Endodermal cell (in vitro differentiated cells): ENCODE data around the gene CMC2. TPM values are rescaled to one million over a fixed set of nuclear protein-coding genes. Genes with fewer than 3 reads are reported as not detected.

Experiments used
- DNase-seq: peaks from one replicate; pipeline ENCODE4 v3.0.0-alpha.2; 2017
- H3K27ac ChIP-seq: 2 replicates; pipeline ENCODE4 v1.5.1; 2013; ENCODE audit warnings: mild to moderate bottlenecking, low read depth, low read length, moderate library complexity
- H3K27me3 ChIP-seq: 2 replicates; pipeline ENCODE4 v1.6.1; 2013; ENCODE audit warnings: mild to moderate bottlenecking, low read length, moderate library complexity; ENCODE audit not compliant: insufficient read depth, control insufficient read depth, poor library complexity, severe bottlenecking
- H3K36me3 ChIP-seq: 2 replicates; pipeline ENCODE4 v1.7.0; 2013; ENCODE audit warnings: mild to moderate bottlenecking, low read length, moderate library complexity; ENCODE audit not compliant: control insufficient read depth, insufficient read depth
- H3K4me1 ChIP-seq: one replicate; pipeline ENCODE4 v1.7.0; 2013; ENCODE audit warnings: low read length; ENCODE audit not compliant: control insufficient read depth, insufficient read depth
- H3K4me3 ChIP-seq: 2 replicates; pipeline ENCODE4 v1.5.1; 2013; ENCODE audit warnings: mild to moderate bottlenecking, low read length, moderate library complexity
- H3K9ac ChIP-seq: 2 replicates; pipeline ENCODE4 v1.6.1; 2013; ENCODE audit warnings: mild to moderate bottlenecking, low read length, moderate library complexity; ENCODE audit not compliant: poor library complexity, severe bottlenecking; ENCODE audit errors: extremely low read depth
- H3K9me3 ChIP-seq: 2 replicates; pipeline ENCODE4 v1.6.1; 2013; ENCODE audit warnings: mild to moderate bottlenecking, low read length, moderate library complexity; ENCODE audit not compliant: control insufficient read depth
- H3K27ac Mint-ChIP-seq: 2 replicates; pipeline ENCODE4 v1.8.0; 2020; ENCODE audit warnings: mixed read lengths
- H3K27me3 Mint-ChIP-seq: 2 replicates; pipeline ENCODE4 v1.8.0; 2021; ENCODE audit warnings: mild to moderate bottlenecking, mixed read lengths; ENCODE audit not compliant: insufficient read depth
- H3K36me3 Mint-ChIP-seq: 2 replicates; pipeline ENCODE4 v1.8.0; 2020; ENCODE audit warnings: low read depth, mixed read lengths
- H3K4me1 Mint-ChIP-seq: 2 replicates; pipeline ENCODE4 v1.8.0; 2020; ENCODE audit warnings: mixed read lengths
- H3K4me3 Mint-ChIP-seq: 2 replicates; pipeline ENCODE4 v1.8.0; 2020; ENCODE audit warnings: mild to moderate bottlenecking, moderate library complexity, mixed read lengths
- H3K9me3 Mint-ChIP-seq: 2 replicates; pipeline ENCODE4 v1.8.0; 2020; ENCODE audit warnings: mild to moderate bottlenecking, mixed read lengths
- WGBS, 2 experiments: methylation state at CpG; one replicate each; pipeline versions ENCODE4 v1.1.5 to v1.1.7; 2013; ENCODE audit warnings: missing lambda C conversion rate in 2 of 2, mixed read lengths in 1 of 2; ENCODE audit not compliant: insufficient coverage in 1 of 2, insufficient read length in 1 of 2; 5-methylcytosine and 5-hydroxymethylcytosine counted together
- total RNA-seq, 2 donors: library from RNA; stranded (reverse); fragmentation: NEBNext Ultra II Directional in 1 of 2; extraction: Animal tissue kit (Norgen Biotek cat#: 25700) in 1 of 2; gene quantifications; 2 replicates in 1 of 2; 3 replicates in 1 of 2; pipeline ENCODE4 v1.2.1, GENCODE V29; 2021
- TF ChIP-seq, protein P1 (sequence below): fragments of 200-600 bp; sonication (generic); conservative IDR thresholded peaks from 2 replicates; pipeline ENCODE4 v1.5.0; 2021; ENCODE audit warnings: antibody characterized with exemption, mild to moderate bottlenecking

The CMC2 gene
- total RNA-seq, 2 donors from 2014 or later = 73.8 to 103 TPM

DNA sequence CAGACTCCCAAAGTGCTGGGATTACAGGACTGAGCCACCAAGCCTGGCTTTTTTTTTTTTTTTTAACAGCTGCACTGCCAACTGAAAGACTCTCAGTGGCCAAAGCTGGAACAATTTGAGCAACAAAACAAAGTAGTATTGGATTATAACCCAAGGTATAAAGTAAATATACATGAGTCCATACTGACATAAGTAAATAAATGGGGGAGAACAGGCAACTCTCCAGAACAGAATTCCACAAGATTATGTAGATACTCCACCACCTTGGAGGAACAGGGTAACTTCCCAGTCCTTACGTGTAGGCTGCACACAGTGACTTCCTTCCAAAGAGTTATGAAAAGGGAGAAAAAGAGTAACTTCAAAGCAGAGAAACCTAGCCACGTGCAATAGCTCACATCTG lies 15.7 kb downstream of the CMC2 start:
- Mint-ChIP-seq H3K4me1 (peaks cover 27% of the 10 kb centered on the region), H3K9me3 (no peaks in the 10 kb centered on the region), H3K27me3 (no peaks in the 10 kb centered on the region), H3K4me3 (no peak overlapping the region), H3K36me3 (peaks cover 12% of the 10 kb centered on the region), H3K27ac (peak overlapping the region; percentile 55)
- Histone ChIP-seq H3K27ac (no peak overlapping the region), H3K36me3 (peaks cover 17% of the 10 kb centered on the region), H3K4me3 (no peak overlapping the region), H3K9ac (no peak overlapping the region), H3K9me3 (no peaks in the 10 kb centered on the region), H3K27me3 (no peaks in the 10 kb centered on the region), H3K4me1 (peaks cover 16% of the 10 kb centered on the region)
- no peak for DNase-seq
- WGBS, 2 experiments = 92 to 94% methylated on average over 2 of the region's 2 CpGs
- TF ChIP-seq, protein P1, sequence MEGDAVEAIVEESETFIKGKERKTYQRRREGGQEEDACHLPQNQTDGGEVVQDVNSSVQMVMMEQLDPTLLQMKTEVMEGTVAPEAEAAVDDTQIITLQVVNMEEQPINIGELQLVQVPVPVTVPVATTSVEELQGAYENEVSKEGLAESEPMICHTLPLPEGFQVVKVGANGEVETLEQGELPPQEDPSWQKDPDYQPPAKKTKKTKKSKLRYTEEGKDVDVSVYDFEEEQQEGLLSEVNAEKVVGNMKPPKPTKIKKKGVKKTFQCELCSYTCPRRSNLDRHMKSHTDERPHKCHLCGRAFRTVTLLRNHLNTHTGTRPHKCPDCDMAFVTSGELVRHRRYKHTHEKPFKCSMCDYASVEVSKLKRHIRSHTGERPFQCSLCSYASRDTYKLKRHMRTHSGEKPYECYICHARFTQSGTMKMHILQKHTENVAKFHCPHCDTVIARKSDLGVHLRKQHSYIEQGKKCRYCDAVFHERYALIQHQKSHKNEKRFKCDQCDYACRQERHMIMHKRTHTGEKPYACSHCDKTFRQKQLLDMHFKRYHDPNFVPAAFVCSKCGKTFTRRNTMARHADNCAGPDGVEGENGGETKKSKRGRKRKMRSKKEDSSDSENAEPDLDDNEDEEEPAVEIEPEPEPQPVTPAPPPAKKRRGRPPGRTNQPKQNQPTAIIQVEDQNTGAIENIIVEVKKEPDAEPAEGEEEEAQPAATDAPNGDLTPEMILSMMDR = no peak

DNA sequence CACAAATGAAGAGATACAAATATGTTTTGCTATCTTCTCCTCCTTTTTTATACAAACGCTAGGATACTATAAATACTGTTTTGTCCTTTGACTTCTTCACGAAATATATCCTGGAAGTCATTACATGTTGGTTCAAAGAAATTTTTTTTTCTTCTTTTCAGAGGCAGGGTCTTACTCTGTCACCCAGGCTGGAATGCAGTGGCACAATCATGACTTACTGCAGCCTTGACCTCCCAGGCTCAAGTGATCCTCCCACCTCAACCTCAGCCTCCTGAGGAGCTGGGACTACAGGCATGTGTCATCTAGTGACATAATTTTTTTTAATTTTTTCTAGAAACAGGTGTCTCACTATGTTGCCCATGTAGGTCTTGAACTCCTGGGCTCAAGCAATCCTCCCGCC lies 16.1 kb downstream of the CMC2 start:
- Mint-ChIP-seq H3K4me3 (no peak overlapping the region), H3K9me3 (no peaks in the 10 kb centered on the region), H3K4me1 (peaks cover 30% of the 10 kb centered on the region), H3K27me3 (no peaks in the 10 kb centered on the region), H3K36me3 (peaks cover 12% of the 10 kb centered on the region), H3K27ac (no peak overlapping the region)
- Histone ChIP-seq H3K4me3 (no peak overlapping the region), H3K9me3 (no peaks in the 10 kb centered on the region), H3K4me1 (peaks cover 16% of the 10 kb centered on the region), H3K27me3 (no peaks in the 10 kb centered on the region), H3K27ac (no peak overlapping the region), H3K9ac (no peak overlapping the region), H3K36me3 (peaks cover 17% of the 10 kb centered on the region)
- DNase-seq = no peak
- TF ChIP-seq, protein P1 = no peak
- 92 to 95% methylated on average over 3 of the region's 3 CpGs for WGBS, 2 experiments

DNA sequence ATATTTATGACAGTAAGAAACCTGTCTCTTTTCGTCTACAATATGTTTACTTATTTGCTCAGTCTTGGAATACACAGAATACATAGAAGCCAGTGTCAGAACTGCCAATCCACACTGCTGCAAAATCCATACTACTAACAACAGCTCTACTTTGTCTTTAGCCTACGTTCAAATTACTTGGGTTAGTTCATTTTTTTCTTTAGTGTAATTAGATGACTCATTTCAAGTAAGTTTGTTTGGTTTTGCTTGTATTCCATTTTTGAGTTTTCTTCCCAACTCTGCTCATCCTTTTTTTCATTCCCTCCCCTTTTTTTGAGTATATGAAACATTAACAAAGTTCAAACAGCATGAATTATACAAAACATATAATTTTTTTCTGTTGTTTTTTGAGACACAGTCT lies 16.9 kb downstream of the CMC2 start:
- no peak overlapping the region for H3K9ac ChIP-seq
- no peak overlapping the region for H3K4me3 ChIP-seq
- no peak for DNase-seq
- peaks cover 16% of the 10 kb centered on the region for H3K4me1 ChIP-seq
- no peak overlapping the region for H3K27ac Mint-ChIP-seq
- no peak overlapping the region for H3K4me3 Mint-ChIP-seq
- peaks cover 36% of the 10 kb centered on the region for H3K4me1 Mint-ChIP-seq
- peaks cover 12% of the 10 kb centered on the region for H3K36me3 Mint-ChIP-seq
- no peaks in the 10 kb centered on the region for H3K9me3 ChIP-seq
- WGBS, 2 experiments = 49 to 92% methylated on average over 1 to 2 of the region's 2 CpGs
- no peaks in the 10 kb centered on the region for H3K27me3 Mint-ChIP-seq
- TF ChIP-seq, protein P1 = no peak
- no peak overlapping the region for H3K27ac ChIP-seq
- H3K9me3 Mint-ChIP-seq = no peaks in the 10 kb centered on the region
- peaks cover 17% of the 10 kb centered on the region for H3K36me3 ChIP-seq
- H3K27me3 ChIP-seq = no peaks in the 10 kb centered on the region
